CMK (cell line): ENCODE results near the gene TMCO6.
A peak's percentile ranks its signal among the peaks of the same experiment; 100 is the strongest.

Source experiments
- DNase-seq: peaks from one replicate; pipeline ENCODE4 v3.0.0-alpha.2; 2010; ENCODE audit warnings: low read depth

TMCO6 gene

DNA sequence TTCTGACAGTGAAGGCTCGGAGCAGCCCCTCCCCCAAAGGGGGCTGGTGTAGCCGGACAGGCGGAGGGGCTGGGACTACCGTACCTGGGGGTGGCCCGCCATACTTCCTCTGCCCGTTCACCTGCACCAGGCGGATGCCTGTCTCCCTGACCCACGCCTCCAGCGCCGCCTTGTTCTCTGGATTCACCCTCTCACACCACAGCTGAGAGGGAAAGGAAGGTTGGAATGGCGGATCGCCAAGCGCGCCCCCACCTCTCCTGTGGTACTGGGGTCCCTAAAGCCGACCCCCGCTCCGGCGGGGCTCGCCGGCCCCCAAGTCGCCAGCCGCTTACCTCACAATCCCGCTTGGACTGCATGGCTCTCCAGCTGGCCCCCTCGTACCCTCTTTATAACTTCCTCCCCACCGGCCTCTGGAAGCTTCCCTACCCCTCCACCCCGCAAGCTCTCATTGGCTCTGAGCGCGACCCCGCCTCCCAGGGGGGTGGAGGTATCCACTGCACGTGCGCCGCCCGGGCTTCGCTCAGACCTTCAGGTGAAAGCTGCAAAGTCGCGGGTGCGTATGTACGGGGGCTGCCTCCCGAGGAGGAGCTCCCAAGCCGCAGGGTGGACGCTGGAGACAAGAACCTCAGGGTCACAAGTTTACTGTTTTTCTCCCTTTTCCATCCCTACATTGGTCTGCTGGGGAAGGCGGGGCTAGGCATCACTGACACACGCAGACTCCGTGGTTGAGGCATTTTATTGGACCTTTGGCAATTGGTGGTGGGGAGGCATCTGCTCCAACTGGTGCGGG is 34.1 kb downstream of the TMCO6 start, which contains the start of gene DND1:
Gene DND1, minus strand, starts transcription at position 390 of the 790 bp plus-strand sequence. Its CDS starts 34 bp downstream, at position 356.
- DNase-seq, result no peak

DNA sequence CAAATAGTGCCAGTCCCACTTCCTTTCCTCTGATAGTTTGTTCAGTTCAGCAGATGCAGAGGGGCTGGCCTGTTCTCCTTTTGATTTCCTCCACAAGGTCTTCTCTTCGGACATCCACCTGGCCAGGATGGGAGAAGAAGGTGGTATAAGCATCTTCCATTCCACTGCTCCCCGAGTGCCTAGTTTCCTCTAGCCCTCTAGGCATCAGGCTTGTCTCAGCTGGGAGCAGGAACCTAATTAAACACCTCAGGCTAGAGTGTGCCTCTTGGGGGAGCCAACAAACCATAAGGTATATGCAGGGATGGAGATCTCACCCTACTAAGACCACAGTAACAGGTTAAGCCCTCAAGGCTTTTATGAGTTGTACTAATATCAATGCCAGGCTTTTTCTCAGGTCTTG is 35.0 kb downstream of the TMCO6 start:
- DNase-seq, result no peak

DNA sequence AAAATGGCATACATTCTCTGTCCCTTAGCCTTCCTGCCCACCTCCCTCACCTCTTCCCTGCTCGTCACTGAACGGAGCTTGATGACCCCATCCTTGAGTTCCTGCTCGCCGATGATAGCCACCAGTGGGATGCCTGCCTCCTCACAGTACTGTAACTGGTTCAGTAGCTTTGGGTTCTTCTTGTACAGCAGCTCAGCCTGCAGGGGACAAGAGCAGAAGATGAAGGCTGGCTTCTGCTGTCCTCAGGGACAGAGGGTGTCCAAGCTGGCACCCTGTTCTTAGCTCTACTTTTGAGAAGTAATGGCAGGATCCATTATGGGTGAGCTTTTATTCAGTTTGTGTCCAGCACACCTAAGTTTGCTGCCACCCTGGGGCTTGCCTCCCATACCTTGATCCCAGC is 35.4 kb downstream of the TMCO6 start:
- no peak for DNase-seq

DNA sequence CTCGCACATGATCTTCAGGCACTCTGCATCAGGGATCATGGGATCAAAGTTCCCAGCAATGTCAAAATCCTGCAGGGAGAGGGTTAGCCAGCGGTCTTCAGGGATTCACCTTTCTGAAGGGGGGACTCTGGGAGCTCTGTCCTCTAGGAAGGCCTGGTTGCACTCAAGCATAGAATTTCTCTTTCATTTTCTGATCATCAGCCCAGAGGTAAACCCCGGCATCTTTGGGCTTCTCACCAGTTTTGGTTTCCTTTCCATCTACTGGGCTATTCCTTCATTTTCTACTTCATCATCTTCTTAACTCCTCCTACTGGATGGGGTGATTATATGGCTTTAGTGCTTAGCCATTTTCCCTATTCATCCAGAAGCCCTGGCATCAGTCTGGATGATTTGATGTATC is 38.7 kb downstream of the TMCO6 start:
- no peak for DNase-seq

DNA sequence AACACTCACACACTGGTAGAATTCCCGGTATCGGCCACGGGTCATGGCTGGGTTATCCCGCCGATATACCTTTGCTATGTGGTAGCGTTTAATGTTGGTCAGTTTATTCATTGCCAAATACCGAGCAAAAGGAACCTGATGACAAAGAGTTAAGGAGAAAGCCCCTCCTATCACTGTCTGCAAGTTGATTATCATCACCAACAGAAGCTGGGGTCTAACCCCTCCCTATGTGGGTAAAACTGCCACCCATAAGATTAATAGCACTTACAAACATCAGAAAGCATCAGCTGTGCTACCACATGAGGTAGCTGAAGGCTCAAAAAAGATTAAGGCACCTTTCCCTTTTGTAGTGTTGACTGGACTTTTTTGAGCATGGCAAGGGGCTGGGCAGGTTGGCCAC is 39.7 kb downstream of the TMCO6 start:
- no peak for DNase-seq

DNA sequence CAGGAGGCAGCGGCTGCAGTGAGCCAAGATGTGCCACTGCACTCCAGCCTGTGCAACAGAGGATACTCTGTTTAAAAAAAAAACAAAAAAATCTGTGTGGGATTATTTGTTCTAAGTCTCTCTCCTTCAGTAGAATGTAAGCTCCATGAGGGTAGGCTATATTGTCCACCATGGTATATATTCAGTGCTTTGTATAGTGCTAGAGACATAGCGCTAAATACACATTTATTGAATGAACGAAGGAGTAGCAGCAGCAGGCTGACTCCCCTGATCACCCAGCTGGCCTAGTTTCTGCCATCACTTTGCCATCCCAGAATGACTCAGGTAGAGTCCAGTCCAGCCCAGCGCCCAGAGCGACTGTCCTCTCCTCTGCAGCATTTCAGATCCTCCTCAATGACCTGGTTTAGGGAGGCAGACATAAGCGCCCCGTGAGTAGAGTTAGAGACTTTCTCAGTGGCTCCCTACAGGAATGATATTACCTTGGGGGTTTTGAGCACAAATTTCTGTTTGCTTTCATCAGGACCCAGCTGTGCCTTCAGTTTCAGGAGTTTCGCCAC is 51.2 kb downstream of the TMCO6 start:
- no peak for DNase-seq

DNA sequence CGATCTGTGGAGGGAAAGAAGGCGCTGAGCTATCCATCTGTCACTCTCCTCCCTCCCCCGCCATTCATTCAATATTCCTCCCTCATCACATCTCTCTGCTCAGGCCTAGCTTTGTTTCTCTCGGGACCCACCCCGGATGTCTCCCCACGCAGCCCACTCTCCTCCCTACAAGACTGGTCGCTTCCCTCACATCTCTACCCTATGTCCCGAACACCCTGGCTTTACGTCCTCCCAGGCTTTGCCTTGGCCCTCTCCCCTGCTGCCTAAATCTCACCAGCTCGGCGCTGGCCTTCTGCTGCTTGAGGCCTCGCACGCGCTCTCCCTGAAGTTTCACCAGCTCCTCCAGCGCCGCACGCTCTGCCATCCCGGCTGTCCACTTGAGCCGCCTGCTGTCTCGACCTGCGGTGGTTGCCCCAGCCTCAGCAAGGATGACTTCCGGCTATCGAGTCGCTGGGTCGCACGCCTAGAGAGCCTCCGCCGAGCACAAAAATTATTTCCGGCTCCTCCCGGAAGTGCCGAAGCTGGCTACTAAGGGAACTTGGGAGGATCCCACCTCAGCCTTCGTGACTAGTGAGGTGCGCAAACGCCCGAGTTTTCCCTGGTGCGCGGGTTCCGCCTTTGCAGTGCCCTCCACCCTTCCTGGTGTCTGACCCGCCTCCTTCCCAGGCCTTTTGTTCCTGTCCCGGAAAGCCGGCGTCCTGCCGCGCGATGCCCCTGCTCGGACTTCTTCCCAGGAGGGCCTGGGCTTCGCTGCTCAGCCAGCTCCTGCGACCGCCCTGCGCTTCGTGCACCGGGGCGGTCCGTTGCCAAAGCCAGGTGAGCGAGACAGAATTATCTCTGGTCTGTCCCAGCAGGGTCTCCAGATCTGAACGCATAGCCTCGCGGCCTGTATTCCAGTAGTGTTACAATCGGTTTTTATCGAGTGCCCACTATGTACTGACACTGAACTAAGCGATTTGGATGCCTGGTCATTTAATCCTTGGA is 52.0 kb downstream of the TMCO6 start, which contains the start of the genes HARS1 and HARS2:
Gene HARS1, minus strand, starts transcription at position 430 of the 984 bp plus-strand sequence. Its CDS starts 66 bp downstream, at position 364.
Gene HARS2, plus strand, starts transcription at position 515 of the 984 bp plus-strand sequence. Its CDS starts 194 bp downstream, at position 709.
- peak; percentile 88 for DNase-seq

DNA sequence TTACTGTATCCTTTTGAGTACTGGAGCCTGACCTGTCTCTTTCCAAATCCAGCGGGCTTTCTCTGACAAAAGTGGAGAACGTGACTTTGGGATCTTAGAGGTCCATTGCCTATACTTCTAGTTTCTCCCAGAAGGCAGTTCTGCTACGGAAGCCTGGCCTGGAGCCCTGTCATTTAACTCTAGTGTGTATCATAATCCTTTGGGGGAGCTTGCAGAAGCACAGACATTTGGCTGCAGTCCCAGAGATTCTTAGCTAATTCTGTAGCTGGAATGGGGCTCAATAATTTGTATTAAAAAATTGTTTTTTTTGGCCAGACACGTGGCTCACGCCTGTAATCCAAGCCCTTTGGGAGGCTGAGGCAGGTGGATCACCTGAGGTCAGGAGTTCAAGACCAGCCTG is 55.0 kb downstream of the TMCO6 start:
- DNase-seq, result no peak
